HG03571 (cell line): ENCODE measurements around the gene PHYHIPL.

Experiments used
- ATAC-seq: cut with Tn5 transposase; IDR thresholded peaks from one replicate; pipeline ENCODE4 v1.9.1; 2021; ENCODE audit not compliant: unreplicated experiment

Gene PHYHIPL

DNA sequence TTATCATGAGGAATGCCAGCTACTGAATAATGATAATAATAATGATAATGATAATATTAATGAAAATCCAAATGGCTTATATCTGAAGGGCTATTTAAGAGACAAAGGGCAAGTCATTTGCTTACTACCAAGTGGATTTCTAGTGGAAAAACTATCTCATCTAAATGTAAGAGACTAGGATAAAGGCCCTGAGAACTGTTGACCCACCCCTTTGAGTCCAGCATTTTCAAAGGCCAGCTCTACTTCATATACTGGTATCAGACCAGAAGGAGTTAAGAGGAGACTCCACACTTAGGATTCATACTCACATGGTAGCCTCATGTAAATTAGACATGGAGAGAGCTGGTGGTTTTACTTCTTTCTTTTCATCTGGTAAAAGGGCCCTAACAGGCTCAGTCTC lies 76.0 kb downstream of the PHYHIPL start:
- ATAC-seq: no peak

DNA sequence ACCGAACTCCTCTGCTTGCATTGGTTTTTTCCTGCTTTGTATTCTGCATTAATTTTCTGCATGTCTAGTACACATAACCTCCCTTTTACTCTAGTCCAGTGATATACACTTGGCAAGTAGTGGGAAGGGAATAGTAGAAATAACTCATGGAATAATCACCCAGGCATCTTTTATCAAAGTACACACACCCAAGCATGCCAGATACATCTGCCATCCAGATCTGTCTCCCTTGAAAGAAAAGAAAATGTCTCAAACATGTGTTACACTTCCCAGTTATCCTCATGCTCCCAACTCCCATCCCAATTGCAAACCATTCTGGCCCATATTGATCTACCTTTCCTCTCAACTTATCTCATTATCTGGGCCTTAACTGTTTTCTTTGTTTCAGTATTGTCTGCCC lies 79.0 kb downstream of the PHYHIPL start:
- ATAC-seq: no peak

DNA sequence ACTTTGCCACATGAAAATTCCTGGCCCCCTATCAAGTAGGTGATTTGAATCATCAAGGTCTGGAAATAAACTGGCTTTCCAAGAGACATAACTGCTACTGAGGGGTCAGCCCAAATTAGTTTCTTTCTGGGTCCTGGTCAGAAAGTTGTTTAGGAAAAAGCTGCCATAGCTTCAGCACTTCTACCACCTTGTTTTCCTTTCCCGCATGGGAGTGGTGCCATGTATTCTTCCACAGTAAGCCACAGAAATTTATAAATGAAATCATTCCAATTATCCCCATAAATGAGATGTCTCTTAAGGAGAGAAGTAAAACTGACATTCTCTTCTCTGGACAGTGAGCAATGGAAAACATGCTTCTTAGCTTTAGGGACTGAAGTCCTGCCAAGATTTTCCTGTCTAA lies 80.8 kb downstream of the PHYHIPL start:
- ATAC-seq: no peak

DNA sequence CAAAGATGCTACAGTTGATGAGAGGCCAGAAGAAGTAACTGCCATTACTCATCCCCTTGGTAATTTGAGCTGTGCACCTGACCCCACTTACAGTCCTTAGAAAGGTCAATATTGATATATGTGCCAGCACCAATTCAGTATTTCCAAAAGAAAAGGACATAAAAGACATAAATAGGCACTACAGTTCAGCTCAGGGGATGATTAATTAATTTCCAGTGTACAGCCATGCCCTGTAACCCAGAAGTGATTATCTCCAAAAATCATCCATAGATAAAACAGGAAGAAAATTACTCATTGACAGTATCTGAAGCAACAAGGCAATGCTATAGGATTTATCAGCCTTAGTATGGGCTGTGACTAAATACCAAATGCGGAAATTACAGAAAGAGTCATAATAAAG lies 82.4 kb downstream of the PHYHIPL start:
- ATAC-seq: no peak

DNA sequence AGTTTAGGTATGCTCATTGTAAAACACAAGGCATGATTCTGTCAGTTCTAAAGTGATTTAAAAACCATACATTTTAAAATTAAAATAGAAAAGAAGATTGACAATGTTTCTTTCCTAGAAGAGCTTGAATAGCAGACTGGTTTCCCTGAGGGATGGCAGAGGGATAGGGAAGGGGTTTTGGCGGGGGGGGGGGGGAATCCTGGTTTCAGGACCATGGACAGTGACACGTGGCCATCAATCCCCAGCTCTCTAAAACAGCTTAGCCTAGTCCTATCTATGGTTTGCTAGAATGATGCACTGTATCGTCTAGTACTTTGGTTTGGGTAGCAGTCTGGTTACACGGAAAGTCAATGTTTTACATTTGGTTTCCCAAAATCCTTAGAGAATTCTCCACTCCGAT lies 88.7 kb downstream of the PHYHIPL start:
- no peak for ATAC-seq

DNA sequence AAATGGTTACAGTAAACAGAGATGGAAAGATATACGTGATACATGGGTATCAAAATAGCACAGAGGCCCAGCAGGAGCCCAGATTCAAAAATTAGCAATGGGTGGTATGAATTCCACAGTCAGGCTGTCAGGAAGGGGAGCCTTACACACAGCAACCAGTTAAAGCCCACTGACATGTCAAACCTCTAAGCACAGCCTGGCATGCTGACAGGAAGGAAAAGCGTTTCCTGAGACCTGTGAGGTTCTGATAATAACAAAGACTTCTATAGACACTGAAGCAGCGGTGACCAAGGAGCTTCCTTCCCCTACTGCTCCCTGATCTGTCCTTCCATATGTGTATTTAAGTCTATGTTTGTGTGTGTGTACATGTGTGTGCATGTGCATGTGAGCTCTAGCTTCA lies 89.9 kb downstream of the PHYHIPL start:
- no peak for ATAC-seq

DNA sequence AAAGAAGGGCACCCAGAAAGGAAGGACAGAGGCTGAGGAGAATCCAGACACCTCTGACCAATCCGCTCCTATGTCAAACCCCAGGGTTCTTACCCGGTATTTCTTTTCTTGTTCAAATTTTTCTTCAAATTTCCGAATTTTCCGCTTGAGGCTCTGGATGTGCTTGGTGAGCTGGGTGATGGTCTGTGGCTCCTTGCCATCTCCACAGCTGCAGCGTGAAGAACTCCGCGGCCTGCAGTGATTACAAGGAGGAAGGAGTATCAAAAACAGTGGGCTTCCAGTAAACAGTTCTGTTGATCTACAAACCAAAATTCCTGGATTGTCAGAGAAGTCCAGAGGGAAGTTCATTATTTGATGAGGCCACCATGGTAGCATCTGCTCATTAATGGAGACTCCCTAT lies 92.0 kb downstream of the PHYHIPL start:
- ATAC-seq: no peak

DNA sequence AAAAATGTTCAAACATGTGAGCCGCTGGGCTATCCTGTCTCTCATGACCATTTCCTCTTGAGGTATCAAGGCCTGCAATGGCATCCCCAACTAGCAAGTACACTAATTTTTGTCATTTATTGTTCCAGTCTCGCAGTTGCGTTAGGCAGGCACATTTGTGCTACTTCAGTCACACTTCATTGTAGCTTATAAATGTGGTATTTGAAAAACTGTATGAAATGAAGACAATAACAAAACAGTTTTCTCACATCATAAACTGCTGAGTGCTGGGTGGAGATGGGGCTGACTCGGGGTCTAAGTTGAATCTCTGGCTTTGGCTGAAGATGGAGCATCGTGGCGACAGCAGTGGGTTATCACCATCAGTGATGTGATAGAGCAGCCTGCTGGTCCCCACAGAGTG lies 93.2 kb downstream of the PHYHIPL start:
- ATAC-seq: no peak

DNA sequence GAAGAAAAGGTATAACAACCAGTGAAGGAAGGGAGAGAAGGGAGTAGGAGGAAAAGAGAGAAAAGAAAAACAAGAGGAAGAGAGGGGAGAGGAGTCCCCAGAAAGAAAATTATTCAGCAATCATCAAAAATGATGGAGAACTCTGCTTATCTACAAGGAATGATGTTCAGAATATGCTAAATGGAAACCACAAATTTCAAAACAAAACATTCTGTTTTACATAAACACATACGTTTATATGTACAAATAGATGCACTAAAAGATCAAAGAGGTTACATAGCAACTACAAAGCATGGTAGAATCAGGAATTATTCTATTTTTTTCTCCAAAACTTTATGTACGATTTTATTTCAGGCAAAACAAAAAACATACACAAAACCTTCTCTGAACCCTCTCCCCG lies 94.0 kb downstream of the PHYHIPL start:
- ATAC-seq: no peak

DNA sequence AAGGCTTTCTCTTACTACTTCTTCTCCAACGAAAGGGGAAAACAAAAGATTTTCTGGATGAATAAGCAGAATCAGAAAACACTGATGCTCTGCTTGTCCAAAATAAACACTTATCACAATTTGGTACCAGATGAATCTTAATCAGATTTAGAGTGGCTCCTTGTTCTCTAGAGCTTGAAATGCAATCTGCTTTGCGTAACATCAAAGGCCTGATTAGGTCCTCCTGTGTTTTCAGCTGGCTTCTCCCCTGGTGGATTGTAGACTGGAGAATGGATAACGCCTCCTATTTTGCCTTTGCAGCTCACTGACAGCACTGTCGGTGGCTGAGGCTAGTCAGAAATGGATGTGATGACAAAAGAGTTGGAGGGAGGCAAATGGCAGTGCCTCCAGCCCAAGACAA lies 94.7 kb downstream of the PHYHIPL start:
- no peak for ATAC-seq

DNA sequence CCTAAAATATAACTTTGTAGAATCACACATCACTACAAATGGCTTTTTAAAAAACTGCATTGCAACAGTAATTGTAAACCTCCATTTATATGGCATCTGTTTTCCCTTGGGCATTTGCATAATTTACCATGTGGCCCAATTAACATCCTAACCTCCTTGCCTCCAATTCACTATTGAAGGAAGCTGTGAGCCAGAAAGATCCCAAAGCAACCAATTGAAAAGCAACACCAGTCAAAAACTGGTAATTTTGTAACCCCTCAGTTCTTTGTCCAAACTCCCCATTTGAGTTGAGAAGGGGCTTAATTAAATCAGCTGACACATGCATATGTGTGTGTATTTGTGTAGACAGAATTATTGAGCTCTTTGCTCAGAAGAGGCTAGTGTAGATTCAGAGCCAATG lies 95.6 kb downstream of the PHYHIPL start:
- no peak for ATAC-seq

DNA sequence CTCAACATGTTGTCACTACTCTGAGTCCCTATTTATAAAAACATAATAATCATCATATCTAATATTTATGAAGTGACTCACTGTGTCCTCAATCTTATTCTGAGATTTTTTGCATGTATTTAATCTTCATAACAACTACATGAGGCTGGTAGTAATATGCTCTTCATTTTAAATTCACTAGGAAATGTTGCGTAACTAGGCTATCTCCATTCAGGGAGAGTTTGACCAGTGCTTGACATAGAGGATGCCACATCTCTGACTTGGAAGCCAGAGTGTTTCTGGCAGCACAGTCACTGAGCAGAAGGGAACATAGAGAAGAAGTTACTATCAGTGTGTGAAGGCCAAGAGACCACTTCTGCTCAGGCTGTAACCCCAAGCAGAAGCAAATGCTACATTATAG lies 97.0 kb downstream of the PHYHIPL start:
- ATAC-seq: no peak

DNA sequence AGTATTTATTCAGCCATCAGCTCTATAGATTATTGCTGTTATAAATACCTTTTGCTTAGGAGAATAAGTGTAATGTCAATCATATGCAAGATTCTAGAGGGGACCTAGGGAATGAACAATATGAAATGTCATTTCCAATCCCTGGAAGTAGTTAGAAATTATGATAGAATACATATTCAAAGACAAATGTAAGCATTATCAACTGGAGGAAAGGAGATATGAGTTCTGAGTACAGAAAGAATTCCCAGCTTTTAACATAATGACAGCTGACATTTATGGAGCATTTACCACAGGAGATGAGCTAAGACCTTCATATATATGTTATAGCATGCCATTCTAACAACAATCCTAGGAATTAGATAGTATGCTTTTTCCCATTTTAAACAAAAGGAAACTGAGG lies 99.7 kb downstream of the PHYHIPL start:
- ATAC-seq: no peak

DNA sequence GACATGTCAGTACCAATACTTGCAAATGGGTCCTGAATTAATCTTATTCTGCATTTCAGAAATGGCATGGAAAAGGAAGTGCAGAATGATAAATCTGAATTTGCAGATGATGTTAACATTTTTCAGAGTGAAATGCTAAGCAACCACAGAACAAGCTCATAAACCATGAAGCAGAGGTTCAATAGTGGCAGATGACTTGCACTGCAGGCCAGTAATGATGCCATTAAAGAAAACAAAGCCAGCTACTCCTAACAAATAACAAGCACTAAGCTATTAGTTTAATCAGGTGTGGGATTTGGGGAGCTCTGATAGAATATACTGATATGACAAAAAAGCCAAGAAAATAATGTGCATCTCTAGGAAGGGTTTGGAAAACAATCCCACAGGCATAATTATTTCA lies 100.5 kb downstream of the PHYHIPL start:
- no peak for ATAC-seq

DNA sequence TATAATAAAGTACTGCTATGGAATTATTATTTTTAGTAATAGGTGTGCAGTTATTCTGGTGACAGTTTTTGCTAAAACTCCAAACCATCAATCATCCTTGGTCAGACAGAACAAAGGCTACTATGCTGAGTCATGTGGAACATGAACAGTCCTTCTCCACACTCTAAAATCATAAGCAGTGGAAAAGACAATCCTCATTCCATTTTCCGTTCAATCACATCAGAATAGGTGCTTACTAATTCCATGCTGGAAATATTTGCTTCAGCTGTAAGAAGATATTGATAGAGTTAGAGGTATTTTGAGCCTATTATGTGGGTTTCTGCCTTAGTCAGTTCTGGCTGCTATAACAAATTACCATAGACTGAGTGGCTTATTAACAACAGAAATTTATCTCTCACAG lies 103.0 kb downstream of the PHYHIPL start:
- ATAC-seq: no peak

DNA sequence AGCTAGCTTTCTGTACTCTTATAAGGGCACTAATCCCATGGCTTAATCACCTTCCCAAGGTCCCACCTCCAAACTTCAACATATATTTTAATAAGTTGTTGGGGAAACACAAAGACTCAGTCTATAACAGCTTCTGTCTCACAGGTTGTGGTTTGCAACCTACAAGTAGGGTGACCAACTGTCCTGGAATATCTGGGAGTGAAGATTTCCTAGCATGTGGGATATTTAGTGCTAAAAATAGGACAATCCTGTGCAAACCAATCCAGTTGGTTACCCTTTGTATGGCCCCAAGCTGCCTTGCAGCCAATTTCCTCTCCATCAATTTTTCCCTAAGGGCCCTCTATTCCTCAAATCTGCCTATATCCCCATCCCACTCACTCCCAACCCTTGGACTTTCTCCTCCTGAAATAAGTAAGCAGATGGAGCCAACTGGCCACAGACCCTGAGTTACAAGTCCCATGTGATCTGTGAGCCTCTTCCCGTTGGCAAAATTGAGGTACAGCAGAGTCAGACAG lies 103.6 kb downstream of the PHYHIPL start:
- ATAC-seq: no peak

DNA sequence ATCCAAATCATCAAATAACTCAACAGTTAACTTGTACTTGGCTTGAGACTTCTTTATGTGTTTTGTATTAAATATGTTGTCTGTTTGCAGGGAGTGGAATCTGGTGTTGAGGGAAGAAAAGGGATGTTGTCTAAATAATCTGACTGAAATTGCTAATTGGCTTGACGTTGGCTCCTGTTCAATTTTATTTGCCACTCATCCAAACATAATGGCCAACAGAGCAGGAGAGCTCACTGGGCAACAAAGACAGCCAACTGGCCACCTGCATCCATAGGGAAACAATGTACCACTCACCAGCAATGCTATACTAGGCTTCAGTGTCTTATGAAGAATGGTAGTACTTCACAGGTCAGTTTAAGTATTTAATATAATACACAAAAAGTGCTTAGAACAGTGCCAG lies 105.4 kb downstream of the PHYHIPL start:
- no peak for ATAC-seq

DNA sequence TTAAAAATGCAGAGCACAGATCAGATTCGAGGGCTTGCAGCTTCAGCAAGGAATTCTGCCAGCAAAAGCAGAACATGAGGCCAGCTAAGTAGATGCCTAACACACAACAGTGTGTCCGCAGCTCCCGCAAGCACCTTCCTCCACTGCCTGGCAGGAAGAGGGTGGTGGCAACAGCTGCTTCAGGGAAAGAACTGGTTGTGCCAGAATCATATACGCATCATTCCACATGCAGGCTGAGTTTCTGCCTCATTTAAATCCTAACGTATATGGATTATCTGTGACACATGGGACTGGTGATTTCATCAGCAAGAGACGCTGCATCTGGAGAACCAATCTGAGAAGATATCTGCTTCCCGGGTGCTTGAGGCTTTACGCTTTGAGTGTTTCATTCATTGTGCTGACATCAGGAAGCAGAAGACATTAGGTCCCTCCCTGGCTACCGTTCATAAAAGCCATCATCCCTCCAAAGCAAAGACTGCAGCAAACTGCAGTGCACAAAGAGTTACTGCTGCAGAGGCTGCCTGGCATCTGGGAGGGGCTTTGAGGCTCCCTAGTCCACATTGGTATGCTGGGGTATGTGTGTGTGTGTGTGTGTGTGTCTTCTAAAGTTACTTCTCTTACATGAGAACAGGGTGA lies 107.1 kb downstream of the PHYHIPL start:
- ATAC-seq: no peak

DNA sequence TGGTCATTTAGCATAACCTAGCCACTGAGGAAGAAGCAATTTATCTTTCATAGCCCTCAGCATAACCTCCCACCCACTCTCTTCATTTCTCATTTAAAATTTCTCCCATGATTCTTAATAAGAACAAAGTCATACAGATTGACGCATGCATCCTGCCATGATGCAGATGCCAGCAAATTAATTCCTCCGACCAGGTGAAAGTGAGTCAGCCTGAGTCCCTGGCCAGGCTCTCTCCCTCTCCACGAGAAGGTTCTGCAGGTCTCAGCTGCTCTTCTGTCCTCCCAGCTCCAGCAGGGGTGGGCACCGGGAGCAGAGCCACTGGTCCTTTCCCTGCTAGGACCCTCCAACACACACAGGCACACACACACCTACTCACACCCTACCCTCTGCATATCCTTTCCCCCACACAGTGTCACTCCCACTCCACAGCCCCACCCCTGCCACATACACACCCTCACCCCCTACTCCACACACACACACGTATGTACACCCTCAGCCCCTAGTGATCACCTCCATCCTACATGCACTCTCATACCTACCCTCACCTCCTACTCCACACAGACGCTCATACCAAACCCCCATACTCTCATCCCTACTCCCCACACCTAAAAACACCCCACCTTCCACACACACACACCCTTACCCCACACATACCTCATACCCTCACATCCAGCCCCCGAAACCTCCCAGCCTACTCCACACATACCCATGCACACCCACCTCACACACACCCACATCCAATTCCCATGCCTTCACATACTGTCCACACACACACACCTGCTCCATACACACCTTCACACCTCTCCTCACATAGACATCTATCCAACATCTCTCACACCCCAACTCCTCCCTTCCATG lies 107.9 kb downstream of the PHYHIPL start:
- ATAC-seq: no peak

DNA sequence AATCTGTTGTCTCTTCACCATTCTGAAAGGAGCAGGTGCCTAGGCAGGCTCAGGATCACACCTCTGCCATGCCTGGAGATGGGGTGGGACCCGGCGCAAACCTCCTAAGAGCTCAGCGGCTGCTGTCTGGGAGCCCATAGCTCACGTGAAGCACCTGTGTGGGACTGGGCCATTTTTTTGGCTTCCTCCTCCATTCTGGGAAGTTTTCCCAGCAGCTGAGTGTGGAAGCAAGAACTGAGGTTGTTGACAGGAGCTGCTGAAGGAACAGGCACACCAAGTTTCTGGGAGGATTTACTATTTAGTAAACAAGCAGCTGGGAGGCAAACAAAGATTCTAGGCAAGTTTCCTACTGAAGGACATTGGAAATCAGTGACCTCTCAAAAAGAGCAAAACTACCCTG lies 108.6 kb downstream of the PHYHIPL start:
- ATAC-seq: no peak

DNA sequence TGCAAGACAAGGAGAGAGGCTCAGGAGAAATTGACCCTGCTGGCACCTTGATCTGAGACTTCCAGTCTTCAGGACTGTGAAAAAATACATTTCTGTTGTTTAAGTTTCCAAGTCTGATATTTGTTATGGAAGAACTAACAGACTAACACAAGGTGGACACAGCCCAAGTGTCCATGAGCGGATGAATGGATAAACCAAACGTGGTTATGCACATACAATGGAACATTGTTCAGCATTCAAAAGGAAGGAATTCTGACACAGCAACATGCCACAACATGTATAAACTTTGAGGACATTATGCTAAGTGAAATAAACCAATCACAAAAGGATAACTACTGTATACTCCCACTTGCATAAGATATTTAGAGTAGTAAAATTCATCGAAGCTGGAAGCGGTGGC lies 109.4 kb downstream of the PHYHIPL start:
- no peak for ATAC-seq

DNA sequence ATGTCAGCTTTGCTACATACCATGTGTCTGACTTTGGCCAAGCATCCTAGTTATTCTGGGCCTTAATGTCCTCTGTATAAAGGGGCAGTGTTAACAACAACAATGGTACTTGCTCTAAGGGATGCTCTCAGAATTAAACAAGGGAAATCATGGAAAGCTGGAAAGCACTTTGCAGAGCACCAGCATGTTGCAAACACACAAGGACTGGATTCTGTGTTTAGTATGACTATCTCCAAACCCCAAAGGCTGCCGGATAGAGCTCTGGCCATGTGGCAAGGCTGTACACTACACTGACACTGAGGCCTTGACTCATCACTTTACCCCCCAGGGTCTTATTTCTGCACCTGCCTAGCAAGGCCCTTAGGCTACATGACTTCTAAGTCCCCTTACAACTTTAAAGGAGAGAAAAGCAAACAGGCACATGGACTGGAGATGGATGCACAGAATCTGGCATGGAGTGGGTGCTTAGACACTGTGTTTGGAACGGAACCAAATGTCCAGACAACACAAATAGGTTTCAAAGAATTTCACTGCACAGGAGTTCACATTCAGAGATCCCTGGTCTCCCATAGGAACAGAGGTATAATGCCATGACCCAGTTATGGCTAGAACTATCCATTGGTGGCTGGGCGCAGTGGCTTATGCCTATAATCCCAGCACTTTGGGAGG lies 111.3 kb downstream of the PHYHIPL start:
- ATAC-seq: no peak
